Mononuclear cell (primary cell): ENCODE data around the gene EXOC4. TPM values are rescaled to one million over a fixed set of nuclear protein-coding genes. Genes with fewer than 3 reads are reported as not detected.

Experiments
- H3K27me3 ChIP-seq: 2 replicates; pipeline ENCODE4 v1.6.0; 2011; ENCODE audit warnings: low read length, control low read depth; ENCODE audit not compliant: insufficient read depth
- H3K4me1 ChIP-seq: 2 replicates; pipeline ENCODE4 v1.5.1; 2011; ENCODE audit warnings: mild to moderate bottlenecking, low read length, control low read depth; ENCODE audit not compliant: insufficient read depth
- H3K4me3 ChIP-seq: 2 replicates; pipeline ENCODE4 v1.5.1; 2011; ENCODE audit warnings: mild to moderate bottlenecking, low read length, moderate library complexity
- H3K9me3 ChIP-seq: 2 replicates; pipeline ENCODE4 v1.5.1; 2011; ENCODE audit warnings: low read depth, mild to moderate bottlenecking, control low read depth, low read length
- total RNA-seq: library from RNA; depleted of rRNA; stranded (reverse); fragments of >200 nt; gene quantifications from one replicate; pipeline ENCODE4 v1.2.3, GENCODE V29; 2012

Gene EXOC4
- total RNA-seq, 1 donor, result 106 TPM

DNA sequence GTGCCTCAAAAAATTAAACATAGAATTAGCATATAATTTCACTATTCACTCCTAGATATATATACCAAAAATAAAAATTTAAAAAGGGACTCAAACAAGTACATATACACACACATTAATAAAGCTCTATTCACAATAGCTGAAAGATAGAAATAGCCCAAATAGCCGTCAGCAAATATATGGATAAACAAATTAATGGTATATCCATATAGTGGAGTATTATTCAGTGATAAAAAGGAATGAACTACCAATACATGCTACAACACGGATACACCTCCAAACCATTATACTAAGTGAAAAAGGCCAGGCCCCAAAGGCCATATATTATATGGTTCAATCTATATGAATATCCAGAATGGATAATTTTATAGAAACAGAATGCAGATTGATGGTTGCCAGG is 459.7 kb downstream of the EXOC4 start:
- no peak overlapping the region for H3K4me3 ChIP-seq
- no peaks in the 10 kb centered on the region for H3K9me3 ChIP-seq
- H3K27me3 ChIP-seq, result no peaks in the 10 kb centered on the region
- no peaks in the 10 kb centered on the region for H3K4me1 ChIP-seq

DNA sequence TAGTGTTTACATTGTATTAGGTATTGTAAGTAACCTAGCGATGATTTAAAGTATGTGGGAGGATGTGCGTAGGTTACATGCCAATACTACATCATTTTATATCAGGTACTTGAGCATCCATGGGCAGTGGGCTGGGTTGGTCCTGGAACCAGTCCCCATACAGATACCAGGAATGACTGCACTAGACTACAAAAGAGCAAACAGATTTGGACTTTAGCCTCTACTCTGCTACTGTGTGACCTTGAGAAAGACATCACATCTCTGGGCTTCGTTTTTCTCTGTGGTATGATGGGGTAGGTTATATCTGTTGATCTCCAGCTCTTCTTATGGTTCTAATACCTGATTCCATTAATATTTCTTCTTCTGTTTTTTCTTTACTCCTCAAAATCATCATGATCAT is 461.8 kb downstream of the EXOC4 start:
- Histone ChIP-seq H3K9me3 (no peaks in the 10 kb centered on the region), H3K4me3 (no peak overlapping the region), H3K4me1 (no peaks in the 10 kb centered on the region), H3K27me3 (no peaks in the 10 kb centered on the region)

DNA sequence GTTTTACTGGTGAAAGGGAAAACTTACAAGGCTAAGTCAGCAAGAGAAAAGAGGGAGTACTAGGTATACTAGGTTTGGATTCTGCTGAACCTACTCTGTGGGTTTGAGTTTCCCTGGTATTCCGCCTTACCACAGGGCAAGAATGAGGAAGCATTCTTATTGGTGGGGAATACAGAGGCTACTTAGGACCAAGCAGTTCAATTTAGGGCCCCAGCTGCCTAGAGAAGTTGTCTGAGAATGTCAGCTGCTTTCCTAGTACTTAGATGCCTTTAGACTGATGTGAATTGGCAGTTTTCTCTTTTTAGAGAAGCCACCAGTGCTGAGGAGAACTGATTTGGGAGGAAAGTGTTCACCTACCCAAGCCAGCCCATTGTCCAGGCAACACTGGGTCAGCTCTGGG is 465.3 kb downstream of the EXOC4 start:
- Histone ChIP-seq H3K9me3 (no peaks in the 10 kb centered on the region), H3K4me3 (no peak overlapping the region), H3K4me1 (no peaks in the 10 kb centered on the region), H3K27me3 (no peaks in the 10 kb centered on the region)

DNA sequence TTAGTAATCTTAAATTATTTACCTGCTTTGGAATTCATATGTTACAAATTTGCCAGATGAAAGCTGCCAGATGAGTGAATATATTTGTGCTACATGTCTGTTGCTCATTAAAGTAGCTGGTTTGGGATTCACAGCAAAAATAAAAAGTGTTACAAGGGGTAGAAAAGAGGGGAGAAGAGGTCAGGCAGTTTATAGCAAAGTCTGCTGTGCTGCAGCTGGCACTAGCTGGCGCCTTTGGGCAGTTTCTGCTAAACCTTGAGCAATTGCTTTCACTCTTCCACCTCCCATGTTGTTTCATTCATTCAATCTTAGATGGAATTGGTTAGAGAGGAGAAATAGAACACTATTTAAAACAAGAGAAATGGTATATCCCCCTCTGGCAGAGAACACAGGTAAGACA is 470.2 kb downstream of the EXOC4 start:
- H3K27me3 ChIP-seq, result no peaks in the 10 kb centered on the region
- H3K4me3 ChIP-seq, result no peak overlapping the region
- H3K9me3 ChIP-seq, result no peaks in the 10 kb centered on the region
- H3K4me1 ChIP-seq, result no peaks in the 10 kb centered on the region

DNA sequence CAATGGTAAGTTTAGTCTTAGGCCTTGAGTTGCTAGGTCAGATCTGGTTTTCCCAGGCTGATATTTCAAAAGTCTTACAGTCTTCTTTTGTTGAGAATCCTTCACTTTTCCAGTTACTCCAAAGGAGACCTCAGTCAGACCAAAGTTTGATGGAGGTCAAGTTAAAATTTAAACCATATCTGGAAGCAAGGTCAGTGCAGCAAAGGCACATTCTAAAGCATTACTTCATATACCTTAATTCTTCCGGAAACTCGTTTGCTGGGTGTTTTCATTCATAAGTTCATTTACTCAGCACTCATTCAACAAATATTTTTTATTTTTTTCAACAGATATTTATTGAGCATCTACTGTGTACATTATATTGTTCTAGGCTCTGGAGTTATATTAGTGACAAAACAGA is 471.3 kb downstream of the EXOC4 start:
- Histone ChIP-seq H3K4me3 (no peak overlapping the region), H3K27me3 (no peaks in the 10 kb centered on the region), H3K9me3 (no peaks in the 10 kb centered on the region), H3K4me1 (no peaks in the 10 kb centered on the region)

DNA sequence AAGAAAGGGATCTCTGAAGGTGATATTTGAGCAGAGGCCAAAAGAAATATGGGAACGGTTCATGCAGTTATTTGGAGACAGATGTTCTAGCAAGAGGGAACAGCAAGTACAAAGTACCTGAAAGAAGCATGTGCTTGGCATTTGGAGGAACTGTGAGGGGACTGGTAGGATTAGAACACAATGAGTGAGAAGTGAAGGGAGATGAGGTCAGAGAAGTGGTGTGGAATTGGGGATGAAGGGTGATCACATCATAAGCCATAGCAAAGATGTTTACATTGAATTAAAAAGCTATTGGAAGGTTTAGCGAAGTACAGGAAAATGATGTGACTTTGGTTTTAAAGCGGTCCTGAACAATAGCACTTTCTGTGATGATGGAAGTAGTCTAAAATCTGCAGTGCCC is 471.8 kb downstream of the EXOC4 start:
- Histone ChIP-seq H3K4me1 (no peaks in the 10 kb centered on the region), H3K27me3 (no peaks in the 10 kb centered on the region), H3K4me3 (no peak overlapping the region), H3K9me3 (no peaks in the 10 kb centered on the region)

DNA sequence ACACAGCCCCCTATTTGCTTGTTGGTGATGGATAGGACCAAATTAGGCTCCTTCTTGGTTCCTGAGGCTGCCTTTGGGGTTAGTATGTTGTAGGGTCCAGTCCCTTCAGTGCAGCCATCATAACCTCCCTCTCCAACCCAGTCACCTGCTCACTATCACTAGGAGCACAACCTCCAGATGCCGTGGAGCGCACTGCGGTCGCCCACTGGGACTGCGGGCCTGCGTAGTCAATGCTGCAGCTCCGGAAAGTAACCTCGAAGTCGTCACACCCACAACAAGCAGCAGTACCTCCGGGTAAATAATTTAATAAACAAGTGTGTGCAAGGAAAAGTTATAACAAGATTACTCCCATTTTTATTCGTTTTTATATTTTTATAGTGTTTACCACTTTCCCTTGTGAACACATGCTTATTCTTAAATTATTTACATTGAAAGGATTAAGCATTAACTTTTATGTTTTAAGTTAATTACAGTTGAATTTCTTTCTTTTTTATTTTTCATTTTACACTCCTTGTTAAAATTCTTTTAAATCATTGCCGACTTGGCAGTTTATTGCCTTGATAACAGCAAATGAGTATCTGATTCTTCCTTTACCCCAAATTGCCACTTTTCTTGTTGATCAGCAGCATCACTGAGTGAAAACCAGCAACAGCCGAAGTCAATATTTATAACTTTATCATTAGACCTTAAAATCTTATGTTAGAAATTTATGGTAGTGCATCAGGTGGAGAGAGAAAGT is 474.8 kb downstream of the EXOC4 start:
- Histone ChIP-seq H3K27me3 (no peaks in the 10 kb centered on the region), H3K9me3 (no peaks in the 10 kb centered on the region), H3K4me1 (no peaks in the 10 kb centered on the region), H3K4me3 (no peak overlapping the region)

DNA sequence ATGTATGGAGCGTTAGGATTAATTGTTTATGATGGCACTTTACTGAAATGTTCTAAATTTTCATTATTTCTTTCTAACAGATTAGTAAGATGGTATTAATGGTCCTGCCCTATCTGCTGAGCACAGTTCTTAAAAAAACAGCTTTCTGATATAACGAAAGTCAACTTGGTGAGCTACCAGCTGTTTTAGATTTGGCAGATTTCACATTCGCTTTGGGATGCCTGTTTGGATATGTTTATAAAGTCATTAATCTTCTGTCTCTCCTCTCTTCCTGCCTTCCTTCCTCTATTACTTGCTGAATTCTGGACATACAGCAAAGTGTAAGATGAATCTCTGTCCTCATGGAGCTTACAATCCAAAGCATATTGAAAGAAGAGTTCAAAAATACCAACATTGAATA is 477.5 kb downstream of the EXOC4 start:
- H3K4me1 ChIP-seq, result no peaks in the 10 kb centered on the region
- no peaks in the 10 kb centered on the region for H3K9me3 ChIP-seq
- H3K27me3 ChIP-seq, result no peaks in the 10 kb centered on the region
- H3K4me3 ChIP-seq, result no peak overlapping the region

DNA sequence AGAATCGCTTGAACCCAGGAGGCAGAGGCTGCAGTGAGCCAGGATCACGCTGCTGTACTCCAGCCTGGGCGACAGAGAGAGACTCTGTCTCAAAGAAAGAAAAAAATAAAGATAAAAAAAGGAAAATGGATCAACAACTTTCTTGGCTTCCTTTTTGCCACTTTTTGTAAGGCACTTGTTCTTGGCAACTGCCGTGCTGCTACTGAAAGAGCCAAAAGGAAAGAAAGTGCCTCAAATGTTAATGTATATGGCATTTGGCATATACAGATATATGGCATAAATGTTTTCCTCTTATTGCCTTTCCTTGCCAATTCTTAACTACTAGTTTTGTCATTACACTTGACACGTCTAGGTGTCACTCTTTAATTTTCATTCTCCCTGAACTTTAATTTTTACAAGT is 480.5 kb downstream of the EXOC4 start:
- Histone ChIP-seq H3K4me1 (no peaks in the 10 kb centered on the region), H3K4me3 (no peak overlapping the region), H3K9me3 (no peaks in the 10 kb centered on the region), H3K27me3 (no peaks in the 10 kb centered on the region)

DNA sequence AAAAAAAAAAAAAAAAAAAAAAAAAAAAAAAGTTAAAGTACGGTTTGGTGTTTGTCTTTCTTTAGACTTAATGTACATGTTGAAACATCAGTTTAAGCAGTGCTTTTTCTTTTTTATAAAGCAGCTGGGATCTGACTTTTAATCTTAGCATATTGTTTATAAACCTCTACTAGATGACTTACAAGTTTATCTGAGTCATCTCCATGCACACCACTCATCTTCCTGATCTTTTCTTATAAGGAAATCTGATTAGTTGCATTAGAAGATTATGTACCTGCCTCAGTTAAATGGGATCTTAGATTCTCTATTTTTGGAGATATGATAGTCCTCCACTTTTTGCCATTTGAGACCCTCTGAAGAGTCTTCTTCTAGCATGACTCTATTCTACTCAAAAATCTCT is 482.3 kb downstream of the EXOC4 start:
- no peaks in the 10 kb centered on the region for H3K9me3 ChIP-seq
- no peak overlapping the region for H3K4me3 ChIP-seq
- no peaks in the 10 kb centered on the region for H3K4me1 ChIP-seq
- no peaks in the 10 kb centered on the region for H3K27me3 ChIP-seq

DNA sequence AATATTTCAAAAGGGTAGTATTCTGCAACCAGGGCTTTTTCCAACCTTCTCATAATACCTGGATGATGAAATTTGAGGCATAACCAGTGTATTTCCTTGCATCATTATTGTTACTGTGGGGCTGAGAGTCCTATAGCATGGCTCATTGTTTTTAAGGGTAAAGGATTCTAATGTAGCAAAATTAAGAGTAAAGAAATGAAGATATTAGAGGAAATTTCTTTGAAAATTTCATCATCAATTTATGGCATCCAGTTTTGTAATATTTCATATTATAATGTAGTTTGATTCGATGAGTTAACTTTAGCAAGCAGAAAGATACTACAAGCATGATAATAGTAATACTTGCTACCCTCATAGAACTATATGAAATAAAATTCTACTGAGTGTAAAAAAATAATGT is 486.9 kb downstream of the EXOC4 start:
- Histone ChIP-seq H3K4me3 (no peak overlapping the region), H3K9me3 (no peaks in the 10 kb centered on the region), H3K4me1 (no peaks in the 10 kb centered on the region), H3K27me3 (no peaks in the 10 kb centered on the region)

DNA sequence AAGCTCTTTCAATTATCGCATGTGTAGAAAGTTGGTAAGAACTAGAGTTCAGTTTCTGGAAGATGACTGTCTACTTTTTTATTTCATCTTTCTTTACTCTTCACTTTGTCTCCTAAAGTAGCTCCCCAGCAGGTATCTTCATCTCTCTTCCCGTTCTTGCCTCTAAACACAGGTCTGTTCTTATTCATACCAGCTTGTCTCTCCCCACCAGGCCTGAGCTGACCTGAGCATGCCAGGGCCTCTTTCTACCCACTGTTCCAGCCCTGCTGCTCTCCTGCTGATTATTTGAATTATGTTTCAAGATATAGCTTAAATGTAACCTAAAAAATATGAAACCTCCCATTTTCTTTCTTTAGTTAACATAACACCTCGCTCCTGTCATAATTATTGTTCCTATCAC is 488.2 kb downstream of the EXOC4 start:
- Histone ChIP-seq H3K4me3 (no peak overlapping the region), H3K4me1 (no peaks in the 10 kb centered on the region), H3K27me3 (no peaks in the 10 kb centered on the region), H3K9me3 (no peaks in the 10 kb centered on the region)

DNA sequence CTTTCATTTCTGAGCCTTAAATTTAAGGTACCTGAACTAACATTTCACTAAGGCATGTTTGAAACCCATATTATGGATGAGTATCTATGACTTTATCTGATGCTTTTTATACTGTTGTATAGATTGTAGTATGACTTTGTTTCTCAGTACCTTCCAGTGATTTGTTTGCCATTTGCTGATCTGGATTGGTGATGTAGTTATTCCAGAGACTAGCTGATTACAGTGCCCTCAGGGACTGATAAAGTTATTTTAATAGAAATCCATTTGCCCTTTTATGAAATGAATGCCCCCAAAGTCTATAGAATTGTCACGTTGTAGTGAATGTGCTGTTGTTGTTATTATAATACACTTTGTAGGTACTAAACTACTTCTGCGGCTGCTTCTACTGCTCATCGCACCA is 488.8 kb downstream of the EXOC4 start:
- no peak overlapping the region for H3K4me3 ChIP-seq
- H3K27me3 ChIP-seq, result no peaks in the 10 kb centered on the region
- no peaks in the 10 kb centered on the region for H3K9me3 ChIP-seq
- no peaks in the 10 kb centered on the region for H3K4me1 ChIP-seq

DNA sequence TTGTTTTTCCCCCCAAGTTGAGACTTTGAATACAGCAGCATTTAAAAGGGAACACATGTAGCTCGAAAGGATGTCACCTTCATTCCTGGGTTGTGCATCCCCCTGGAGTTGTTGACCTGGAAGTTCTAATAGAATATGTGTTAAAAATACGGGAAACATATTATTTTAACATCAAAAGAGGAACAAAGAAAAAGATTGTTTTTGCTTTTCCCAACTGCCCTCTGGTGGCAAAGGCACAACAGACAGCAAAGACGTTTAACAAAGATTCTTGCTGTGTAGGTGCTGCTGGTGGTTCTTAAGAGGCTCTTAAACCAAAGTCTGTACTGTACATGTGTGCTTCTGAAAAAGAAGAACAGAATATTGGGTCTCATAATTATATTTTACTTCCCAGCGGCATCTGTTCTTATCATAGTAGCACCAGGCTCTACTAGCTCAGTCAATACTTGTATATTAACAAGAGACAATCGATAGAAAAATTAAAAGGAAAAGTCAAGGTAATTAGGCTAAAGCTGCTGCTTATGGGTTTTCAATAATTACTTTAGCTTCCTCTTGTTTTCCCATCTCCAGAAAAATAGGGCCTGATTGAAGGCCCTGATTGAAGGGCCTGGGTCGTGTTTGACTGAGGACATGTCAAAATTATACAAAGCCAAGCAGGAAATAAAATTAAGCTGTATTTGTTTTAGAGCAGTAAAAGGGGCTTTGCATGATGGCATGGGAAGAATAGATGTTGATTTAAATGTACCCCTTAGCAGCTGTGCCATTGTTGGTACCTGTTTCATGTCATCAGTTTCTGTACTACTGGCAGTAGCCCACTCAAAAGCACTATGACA is 490.0 kb downstream of the EXOC4 start:
- Histone ChIP-seq H3K27me3 (no peaks in the 10 kb centered on the region), H3K9me3 (no peaks in the 10 kb centered on the region), H3K4me1 (no peaks in the 10 kb centered on the region), H3K4me3 (no peak overlapping the region)

DNA sequence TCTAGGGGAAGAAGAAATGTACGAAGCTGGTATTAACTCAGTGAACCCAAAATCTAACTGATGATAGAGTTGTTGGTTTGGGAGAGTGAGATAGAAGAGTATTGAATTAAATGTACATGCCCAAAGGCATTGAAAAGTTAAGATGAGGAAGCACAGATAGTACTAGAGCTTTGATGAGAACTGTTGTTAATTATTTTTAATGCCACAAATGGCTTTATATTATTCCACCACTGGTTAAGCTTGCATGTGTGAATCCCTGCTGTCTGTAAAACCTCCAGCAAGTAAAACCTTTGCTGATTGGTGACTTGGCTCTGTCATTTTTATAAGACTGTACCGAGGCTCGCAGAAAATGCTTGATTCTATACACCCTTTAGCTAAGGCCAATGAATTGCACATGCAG is 491.6 kb downstream of the EXOC4 start:
- no peaks in the 10 kb centered on the region for H3K9me3 ChIP-seq
- H3K27me3 ChIP-seq, result no peaks in the 10 kb centered on the region
- H3K4me3 ChIP-seq, result no peak overlapping the region
- no peaks in the 10 kb centered on the region for H3K4me1 ChIP-seq

DNA sequence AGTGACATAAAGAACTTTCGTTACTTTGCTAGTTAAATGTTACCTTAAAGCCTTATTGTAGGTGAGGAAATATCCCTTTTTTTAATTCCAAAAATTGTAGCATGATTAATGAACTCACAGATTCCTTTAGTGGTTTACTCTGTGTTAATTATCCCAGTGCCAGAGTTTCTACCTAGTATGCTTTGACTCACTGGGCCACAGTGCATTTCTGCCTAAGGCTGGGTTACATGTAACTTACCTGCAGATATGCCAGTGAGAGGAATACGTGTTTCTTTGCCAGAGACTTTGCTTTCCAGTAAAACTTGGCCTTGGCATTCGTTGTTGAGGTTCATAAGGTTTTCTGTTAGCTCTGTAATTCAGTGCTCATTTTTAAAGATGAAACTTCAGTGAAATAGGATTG is 493.4 kb downstream of the EXOC4 start:
- H3K9me3 ChIP-seq, result no peaks in the 10 kb centered on the region
- no peak overlapping the region for H3K4me3 ChIP-seq
- no peaks in the 10 kb centered on the region for H3K4me1 ChIP-seq
- no peaks in the 10 kb centered on the region for H3K27me3 ChIP-seq
